DOHH2 (cell line): ENCODE measurements around the gene BCORL1.

ENCODE experiments used
- H3F3A ChIP-seq: fragments of 200-600 bp; sonication (generic), shearing (Covaris generic); 2 replicates; pipeline ENCODE4 v1.6.0; 2016; ENCODE audit warnings: antibody characterized with exemption, mild to moderate bottlenecking; ENCODE audit not compliant: control insufficient read depth, insufficient read depth
- H3K27ac ChIP-seq: fragments of 200-600 bp; sonication (generic); 2 replicates; pipeline ENCODE4 v1.5.1; 2014; ENCODE audit warnings: low read depth, mild to moderate bottlenecking, low read length, moderate library complexity
- H3K27me3 ChIP-seq: fragments of 200-600 bp; sonication (generic); 2 replicates; pipeline ENCODE4 v1.6.1; 2014; ENCODE audit warnings: mild to moderate bottlenecking, low read length, mixed read lengths; ENCODE audit not compliant: control insufficient read depth
- H3K36me3 ChIP-seq: fragments of 200-600 bp; sonication (generic); 2 replicates; pipeline ENCODE4 v1.6.1; 2014; ENCODE audit warnings: mild to moderate bottlenecking, low read length, moderate library complexity, mixed read lengths; ENCODE audit not compliant: control insufficient read depth
- H3K4me1 ChIP-seq: fragments of 200-600 bp; sonication (generic); 2 replicates; pipeline ENCODE4 v1.6.1; 2014; ENCODE audit warnings: mild to moderate bottlenecking, low read length, mixed read lengths; ENCODE audit not compliant: control insufficient read depth
- H3K4me2 ChIP-seq: fragments of 200-600 bp; sonication (generic); 2 replicates; pipeline ENCODE4 v1.6.0; 2014; ENCODE audit warnings: mild to moderate bottlenecking, low read length, moderate library complexity
- H3K4me3 ChIP-seq: fragments of 200-600 bp; sonication (generic); 2 replicates; pipeline ENCODE4 v1.5.1; 2014; ENCODE audit warnings: mild to moderate bottlenecking, low read length, mixed read lengths
- H3K79me2 ChIP-seq: fragments of 200-600 bp; sonication (generic); 2 replicates; pipeline ENCODE4 v1.6.1; 2014; ENCODE audit warnings: mild to moderate bottlenecking, low read length, mixed read lengths; ENCODE audit not compliant: control insufficient read depth
- H3K9me2 ChIP-seq: fragments of 200-600 bp; sonication (generic); replicated peaks from 2 replicates; pipeline ENCODE4 v1.6.1; 2014; ENCODE audit warnings: mild to moderate bottlenecking, low read length, mixed read lengths; ENCODE audit not compliant: control insufficient read depth
- H3K9me3 ChIP-seq: fragments of 200-600 bp; sonication (generic); 2 replicates; pipeline ENCODE4 v1.6.1; 2014; ENCODE audit warnings: antibody characterized with exemption, low read length, mixed read lengths; ENCODE audit not compliant: control insufficient read depth, insufficient read depth
- H4K20me1 ChIP-seq: fragments of 200-600 bp; sonication (generic); 2 replicates; pipeline ENCODE4 v1.6.0; 2014; ENCODE audit warnings: low read depth, mild to moderate bottlenecking, antibody characterized with exemption, low read length, moderate library complexity; ENCODE audit not compliant: control insufficient read depth, insufficient read depth
- EZH2phosphoT487 ChIP-seq: fragments of 200-600 bp; sonication (generic); IDR thresholded peaks from 2 replicates; pipeline ENCODE4 v1.6.1; 2017; ENCODE audit warnings: borderline replicate concordance, mild to moderate bottlenecking, antibody characterized with exemption, low read length, moderate library complexity, mixed read lengths
- TF ChIP-seq, protein P1 (sequence below): fragments of 200-600 bp; sonication (generic); IDR thresholded peaks from one replicate; pipeline ENCODE4 v1.5.1; 2014; ENCODE audit warnings: antibody characterized with exemption, mild to moderate bottlenecking, low read depth, low read length; ENCODE audit not compliant: poor library complexity, severe bottlenecking

BCORL1 gene

DNA sequence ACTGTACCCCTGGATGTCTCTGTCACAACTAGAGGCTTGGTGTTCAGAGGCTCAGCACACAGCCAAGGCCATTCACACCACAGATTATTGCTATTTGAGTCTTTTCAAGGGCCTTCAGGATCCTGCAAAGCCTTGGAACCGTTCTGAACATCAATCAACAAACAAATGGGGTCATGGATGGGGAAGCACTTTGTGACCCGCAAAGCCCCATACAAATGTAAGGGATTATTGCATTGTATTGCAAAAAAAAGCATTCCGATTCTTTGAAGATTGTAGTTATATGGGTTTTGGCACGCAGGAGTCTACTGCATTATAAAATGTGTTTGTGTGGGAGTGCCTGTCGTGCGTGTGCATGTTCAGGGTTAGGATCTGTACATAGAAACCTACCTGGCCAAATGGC lies 17.3 kb upstream of the BCORL1 start:
- Histone ChIP-seq H3K27me3 (no peaks in the 10 kb centered on the region), H3K9me2 (no peaks in the 10 kb centered on the region), H3K4me3 (no peak overlapping the region), H3K79me2 (no peaks in the 10 kb centered on the region), H3K4me2 (no peak overlapping the region), H4K20me1 (no peaks in the 10 kb centered on the region), H3K9me3 (no peaks in the 10 kb centered on the region), H3K36me3 (no peaks in the 10 kb centered on the region), H3K4me1 (peaks cover 15% of the 10 kb centered on the region), H3K27ac (no peak overlapping the region), H3F3A (no peaks in the 10 kb centered on the region)
- TF ChIP-seq EZH2phosphoT487 = no peak
- TF ChIP-seq, protein P1, sequence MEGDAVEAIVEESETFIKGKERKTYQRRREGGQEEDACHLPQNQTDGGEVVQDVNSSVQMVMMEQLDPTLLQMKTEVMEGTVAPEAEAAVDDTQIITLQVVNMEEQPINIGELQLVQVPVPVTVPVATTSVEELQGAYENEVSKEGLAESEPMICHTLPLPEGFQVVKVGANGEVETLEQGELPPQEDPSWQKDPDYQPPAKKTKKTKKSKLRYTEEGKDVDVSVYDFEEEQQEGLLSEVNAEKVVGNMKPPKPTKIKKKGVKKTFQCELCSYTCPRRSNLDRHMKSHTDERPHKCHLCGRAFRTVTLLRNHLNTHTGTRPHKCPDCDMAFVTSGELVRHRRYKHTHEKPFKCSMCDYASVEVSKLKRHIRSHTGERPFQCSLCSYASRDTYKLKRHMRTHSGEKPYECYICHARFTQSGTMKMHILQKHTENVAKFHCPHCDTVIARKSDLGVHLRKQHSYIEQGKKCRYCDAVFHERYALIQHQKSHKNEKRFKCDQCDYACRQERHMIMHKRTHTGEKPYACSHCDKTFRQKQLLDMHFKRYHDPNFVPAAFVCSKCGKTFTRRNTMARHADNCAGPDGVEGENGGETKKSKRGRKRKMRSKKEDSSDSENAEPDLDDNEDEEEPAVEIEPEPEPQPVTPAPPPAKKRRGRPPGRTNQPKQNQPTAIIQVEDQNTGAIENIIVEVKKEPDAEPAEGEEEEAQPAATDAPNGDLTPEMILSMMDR = no peak

DNA sequence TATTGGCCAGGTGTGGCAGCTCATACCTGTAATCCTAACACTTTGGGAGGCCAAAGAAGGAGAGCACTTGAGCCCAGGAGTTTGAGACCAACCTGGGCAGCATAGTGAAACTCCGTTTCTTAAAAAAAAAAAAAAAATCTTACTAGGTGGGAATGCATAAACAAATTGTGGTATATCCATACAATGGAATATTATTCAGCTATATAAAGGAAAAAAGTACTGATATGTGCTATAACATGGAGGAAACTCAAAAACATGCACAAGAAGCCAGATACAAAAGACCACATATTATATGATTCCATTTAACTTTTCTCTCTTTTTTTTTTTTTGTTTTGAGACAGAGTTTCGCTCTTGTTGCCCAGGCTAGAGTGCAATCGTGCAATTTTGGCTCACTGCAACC lies 13.5 kb upstream of the BCORL1 start:
- Histone ChIP-seq H3K79me2 (no peaks in the 10 kb centered on the region), H3K36me3 (no peaks in the 10 kb centered on the region), H3K4me2 (no peak overlapping the region), H3K27ac (no peak overlapping the region), H3K4me1 (no peaks in the 10 kb centered on the region), H4K20me1 (no peaks in the 10 kb centered on the region), H3K27me3 (0 out of 2 replicates have a peak, but pooled peaks cover 2% of the 10 kb centered on the region), H3K4me3 (no peak overlapping the region), H3K9me3 (no peaks in the 10 kb centered on the region), H3F3A (no peaks in the 10 kb centered on the region), H3K9me2 (no peaks in the 10 kb centered on the region)
- no peak for TF ChIP-seq EZH2phosphoT487

DNA sequence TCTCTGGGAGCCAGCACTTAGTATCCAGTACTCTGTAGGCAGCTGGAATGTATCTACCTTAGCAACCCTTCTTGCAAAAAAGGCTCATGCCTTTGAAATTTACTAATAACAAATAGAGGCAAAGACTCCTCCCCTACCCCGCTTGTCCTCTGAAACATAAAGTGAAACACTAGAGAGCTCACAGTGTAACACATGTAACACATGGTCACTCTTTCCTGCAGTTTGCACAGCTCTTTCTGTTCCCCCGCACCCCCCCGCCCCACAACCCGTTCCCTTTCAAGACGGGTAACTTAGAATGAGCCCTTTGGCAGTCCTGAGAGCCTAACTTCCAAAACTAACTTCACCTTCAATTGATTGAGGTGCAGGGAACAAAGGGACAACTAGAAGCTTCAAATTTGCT lies 6.0 kb upstream of the BCORL1 start:
- Histone ChIP-seq H3K4me3 (no peak overlapping the region), H3K27ac (no peak overlapping the region), H3F3A (no peaks in the 10 kb centered on the region), H3K4me1 (peaks cover 12% of the 10 kb centered on the region), H3K36me3 (no peaks in the 10 kb centered on the region), H4K20me1 (no peaks in the 10 kb centered on the region), H3K27me3 (peaks cover 17% of the 10 kb centered on the region), H3K4me2 (no peak overlapping the region), H3K79me2 (no peaks in the 10 kb centered on the region), H3K9me3 (no peaks in the 10 kb centered on the region), H3K9me2 (no peaks in the 10 kb centered on the region)
- TF ChIP-seq, protein P1 = no peak
- no peak for TF ChIP-seq EZH2phosphoT487

DNA sequence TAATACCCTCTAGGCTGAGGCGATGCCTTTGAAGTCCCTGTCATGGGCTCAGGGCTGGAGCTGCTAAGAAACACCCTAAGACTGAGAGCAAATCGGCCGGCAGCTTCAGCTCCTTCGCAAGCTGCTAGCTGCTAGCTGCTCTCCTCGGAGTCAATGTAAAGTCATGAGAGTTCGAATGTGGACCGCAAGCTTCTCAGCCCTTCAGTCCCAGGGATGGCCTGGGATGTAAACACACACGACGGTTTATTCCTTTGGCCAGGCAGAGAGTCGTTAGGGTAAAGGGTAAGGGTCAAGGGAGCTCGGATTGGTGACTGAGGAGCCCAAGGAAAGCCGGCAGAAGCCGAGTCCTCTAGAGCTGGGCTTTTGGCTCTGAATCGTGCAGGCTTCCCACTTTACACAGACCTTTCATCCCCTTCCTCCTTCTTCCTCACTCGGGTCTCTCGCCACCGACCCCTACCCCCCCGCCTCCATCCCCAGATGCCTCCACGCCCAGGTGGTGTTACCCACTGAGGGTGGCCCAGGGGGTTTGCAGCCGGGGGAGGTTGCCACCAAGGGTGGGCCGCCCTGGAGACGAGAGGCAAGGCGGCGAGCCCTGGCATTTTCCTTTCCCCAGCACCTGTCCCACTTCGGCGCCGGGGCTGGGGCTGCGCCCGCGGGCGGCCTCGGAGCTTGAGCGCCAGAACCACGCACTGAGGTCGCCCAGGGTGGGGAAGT lies 3.1 kb upstream of the BCORL1 start:
- TF ChIP-seq EZH2phosphoT487 = no peak
- TF ChIP-seq, protein P1 = no peak
- no peaks in the 10 kb centered on the region for H3K79me2 ChIP-seq
- H3K27ac ChIP-seq = no peak overlapping the region
- no peaks in the 10 kb centered on the region for H3K36me3 ChIP-seq
- no peaks in the 10 kb centered on the region for H3K9me3 ChIP-seq
- H3F3A ChIP-seq = no peaks in the 10 kb centered on the region
- H3K27me3 ChIP-seq = peaks cover 17% of the 10 kb centered on the region
- no peak overlapping the region for H3K4me3 ChIP-seq
- no peaks in the 10 kb centered on the region for H3K9me2 ChIP-seq
- no peak overlapping the region for H3K4me2 ChIP-seq
- no peaks in the 10 kb centered on the region for H4K20me1 ChIP-seq
- H3K4me1 ChIP-seq = peaks cover 17% of the 10 kb centered on the region
